Kidney epithelial cell (primary cell): ENCODE data around the gene CRHBP. TPM values are rescaled to one million over a fixed set of nuclear protein-coding genes. Genes with fewer than 3 reads are reported as not detected.
"Not testable (repeated sequence)": the region's sequence is repeated elsewhere in the genome, so short reads cannot be mapped to it uniquely, and the experiment has no call there.

Source experiments
- DNase-seq: peaks from one replicate; pipeline ENCODE4 v3.0.0-alpha.2; 2010; ENCODE audit warnings: low read depth
- H3K27me3 ChIP-seq: 2 replicates; pipeline ENCODE4 v1.6.0; 2011; ENCODE audit warnings: low read length; ENCODE audit not compliant: control insufficient read depth, insufficient read depth
- H3K36me3 ChIP-seq: 2 replicates; pipeline ENCODE4 v1.5.1; 2011; ENCODE audit warnings: low read length; ENCODE audit not compliant: control insufficient read depth, insufficient read depth
- H3K4me3 ChIP-seq: 2 replicates; pipeline ENCODE4 v1.5.1; 2011; ENCODE audit warnings: low read depth, mild to moderate bottlenecking, control low read depth, low read length
- CTCF ChIP-seq: IDR thresholded peaks from 2 replicates; pipeline ENCODE4 v1.5.1; 2011; ENCODE audit warnings: mild to moderate bottlenecking, moderate library complexity, low read length, control low read depth, inconsistent platforms; ENCODE audit not compliant: insufficient read depth, poor library complexity, severe bottlenecking
- total RNA-seq: library from RNA; depleted of rRNA; stranded (reverse); fragments of >200 nt; gene quantifications from 2 replicates; pipeline ENCODE4 v1.2.3, GENCODE V29; 2015

CRHBP gene
- total RNA-seq, 1 donor from 2014 or later = not detected

GRCh38 chr5:76982450-76982849 lies 29.6 kb downstream of the CRHBP start:
- Histone ChIP-seq H3K4me3 (no peak overlapping the region), H3K27me3 (no peaks in the 10 kb centered on the region), H3K36me3 (no peaks in the 10 kb centered on the region)
- DNase-seq = no peak
- no peak for TF ChIP-seq CTCF

GRCh38 chr5:76983468-76983867 lies 30.6 kb downstream of the CRHBP start:
- no peaks in the 10 kb centered on the region for H3K27me3 ChIP-seq
- no peak for DNase-seq
- H3K36me3 ChIP-seq = no peaks in the 10 kb centered on the region
- no peak overlapping the region for H3K4me3 ChIP-seq
- no peak for TF ChIP-seq CTCF

- Histone ChIP-seq H3K27me3 (no peaks in the 10 kb centered on the region), H3K4me3 (no peak overlapping the region), H3K36me3 (no peaks in the 10 kb centered on the region)
- TF ChIP-seq CTCF = no peak
- DNase-seq = no peak
These were observed 34.1 kb downstream of the CRHBP start for GRCh38 chr5:76986825-76987526.

- no peak for TF ChIP-seq CTCF
- H3K36me3 ChIP-seq = no peaks in the 10 kb centered on the region
These were observed 38.1 kb downstream of the CRHBP start for GRCh38 chr5:76990899-76991459.

GRCh38 chr5:76993436-76993835 lies 40.6 kb downstream of the CRHBP start:
- not testable (repeated sequence) for H3K4me3 ChIP-seq, DNase-seq, H3K27me3 ChIP-seq, H3K36me3 ChIP-seq

More at GRCh38 chr5:76990899-76991459, 38.1 kb downstream of the CRHBP start:
- no peak for DNase-seq
- Histone ChIP-seq H3K27me3 (no peaks in the 10 kb centered on the region), H3K4me3 (no peak overlapping the region)

- no peaks in the 10 kb centered on the region for H3K27me3 ChIP-seq
- H3K4me3 ChIP-seq = no peak overlapping the region
- no peak for TF ChIP-seq CTCF
- no peaks in the 10 kb centered on the region for H3K36me3 ChIP-seq
- DNase-seq = no peak
These were observed 41.5 kb downstream of the CRHBP start for GRCh38 chr5:76994337-76994736.

- not testable (repeated sequence) for DNase-seq
These were observed 45.4 kb downstream of the CRHBP start for GRCh38 chr5:76998251-76998650.

More at GRCh38 chr5:76998251-76998650, 45.4 kb downstream of the CRHBP start:
- H3K4me3 ChIP-seq, H3K27me3 ChIP-seq, H3K36me3 ChIP-seq: not testable (repeated sequence)
